Stimulated activated CD8-positive, alpha-beta memory T cell treated with anti-CD3 and anti-CD28 coated beads, Interleukin-15, amount 100 ng/mL, for 48 hours (primary cell): ENCODE data around the gene SYS1.
A peak's percentile ranks its signal among the peaks of the same experiment; 100 is the strongest.

Experiments used
- DNase-seq, 2 donors: peaks; one replicate each; pipeline ENCODE4 v3.0.0-alpha.2; 2020; ENCODE audit warnings: low read depth in 2 of 2

Gene SYS1

GRCh38 chr20:45387274-45387673 lies 24.3 kb downstream of the SYS1 start:
- DNase-seq: no peak

GRCh38 chr20:45390931-45391330 lies 28.0 kb downstream of the SYS1 start:
- no peak for DNase-seq

- no peak for DNase-seq
These were observed 28.6 kb downstream of the SYS1 start for GRCh38 chr20:45391559-45391958.

GRCh38 chr20:45392733-45393132 lies 29.8 kb downstream of the SYS1 start:
- no peak for DNase-seq

- no peak for DNase-seq
These were observed 31.5 kb downstream of the SYS1 start for GRCh38 chr20:45394221-45395113.

GRCh38 chr20:45395114-45395415 lies 32.1 kb downstream of the SYS1 start:
- DNase-seq: no peak

- DNase-seq: no peak
These were observed 36.1 kb downstream of the SYS1 start for GRCh38 chr20:45399018-45399417.

GRCh38 chr20:45400346-45401031 lies 37.5 kb downstream of the SYS1 start:
- no peak for DNase-seq

- no peak for DNase-seq
These were observed 40.0 kb downstream of the SYS1 start for GRCh38 chr20:45402946-45403345.

- no peak for DNase-seq
These were observed 41.5 kb downstream of the SYS1 start for GRCh38 chr20:45404438-45404837.

- DNase-seq: no peak
These were observed 42.8 kb downstream of the SYS1 start for GRCh38 chr20:45405571-45406259.

GRCh38 chr20:45406260-45407066 lies 43.5 kb downstream of the SYS1 start:
- DNase-seq: peak in 1 of 2 donors; percentile 32

GRCh38 chr20:45407067-45407745 lies 44.2 kb downstream of the SYS1 start:
- no peak for DNase-seq

GRCh38 chr20:45407783-45408645 lies 45.1 kb downstream of the SYS1 start, which contains the start of gene DBNDD2:
TSS of gene DBNDD2 (plus strand) at chr20:45408289. CDS start at chr20:45408468, 179 bp downstream.
- DNase-seq: no peak

- no peak for DNase-seq
These were observed 45.8 kb downstream of the SYS1 start for GRCh38 chr20:45408646-45409213.

- no peak for DNase-seq
These were observed 46.7 kb downstream of the SYS1 start for GRCh38 chr20:45409521-45410272.

- DNase-seq: no peak
These were observed 47.9 kb downstream of the SYS1 start for GRCh38 chr20:45410887-45411286.

GRCh38 chr20:45412653-45413052 lies 49.7 kb downstream of the SYS1 start:
- no peak for DNase-seq

- no peak for DNase-seq
These were observed 50.5 kb downstream of the SYS1 start for GRCh38 chr20:45413479-45413878.
